Stimulated activated effector memory CD8-positive, alpha-beta T cell treated with anti-CD3 and anti-CD28 coated beads, Interleukin-12 subunit alpha, Interleukin-12 subunit beta, amount 100 ng/mL, for 72 hours (primary cell): ENCODE results near the gene ZNF609.
A peak's percentile ranks its signal among the peaks of the same experiment; 100 is the strongest.
"Not testable (repeated sequence)": the region's sequence is repeated elsewhere in the genome, so short reads cannot be mapped to it uniquely, and the experiment has no call there.

ENCODE experiments used
- ATAC-seq: fragments of 150-1000 bp; cut with Tn5 transposase; 2 replicates; pipeline ENCODE4 v1.10.0; 2021
- DNase-seq, 2 donors: peaks; one replicate each; pipeline ENCODE4 v3.0.0; 2021 to 2022; ENCODE audit warnings: low spot score in 2 of 2
- H3K27ac Mint-ChIP-seq: one replicate; pipeline ENCODE4 v1.8.0; 2022; ENCODE audit warnings: mild to moderate bottlenecking, mixed read lengths
- H3K36me3 Mint-ChIP-seq: one replicate; pipeline ENCODE4 v1.8.0; 2022; ENCODE audit warnings: mild to moderate bottlenecking, mixed read lengths
- H3K4me1 Mint-ChIP-seq: one replicate; pipeline ENCODE4 v1.8.0; 2022; ENCODE audit warnings: mixed read lengths
- H3K4me3 Mint-ChIP-seq: one replicate; pipeline ENCODE4 v1.8.0; 2022; ENCODE audit warnings: mild to moderate bottlenecking, mixed read lengths
- H3K9me3 Mint-ChIP-seq: one replicate; pipeline ENCODE4 v1.8.0; 2022; ENCODE audit warnings: mixed read lengths

ZNF609 gene

DNA sequence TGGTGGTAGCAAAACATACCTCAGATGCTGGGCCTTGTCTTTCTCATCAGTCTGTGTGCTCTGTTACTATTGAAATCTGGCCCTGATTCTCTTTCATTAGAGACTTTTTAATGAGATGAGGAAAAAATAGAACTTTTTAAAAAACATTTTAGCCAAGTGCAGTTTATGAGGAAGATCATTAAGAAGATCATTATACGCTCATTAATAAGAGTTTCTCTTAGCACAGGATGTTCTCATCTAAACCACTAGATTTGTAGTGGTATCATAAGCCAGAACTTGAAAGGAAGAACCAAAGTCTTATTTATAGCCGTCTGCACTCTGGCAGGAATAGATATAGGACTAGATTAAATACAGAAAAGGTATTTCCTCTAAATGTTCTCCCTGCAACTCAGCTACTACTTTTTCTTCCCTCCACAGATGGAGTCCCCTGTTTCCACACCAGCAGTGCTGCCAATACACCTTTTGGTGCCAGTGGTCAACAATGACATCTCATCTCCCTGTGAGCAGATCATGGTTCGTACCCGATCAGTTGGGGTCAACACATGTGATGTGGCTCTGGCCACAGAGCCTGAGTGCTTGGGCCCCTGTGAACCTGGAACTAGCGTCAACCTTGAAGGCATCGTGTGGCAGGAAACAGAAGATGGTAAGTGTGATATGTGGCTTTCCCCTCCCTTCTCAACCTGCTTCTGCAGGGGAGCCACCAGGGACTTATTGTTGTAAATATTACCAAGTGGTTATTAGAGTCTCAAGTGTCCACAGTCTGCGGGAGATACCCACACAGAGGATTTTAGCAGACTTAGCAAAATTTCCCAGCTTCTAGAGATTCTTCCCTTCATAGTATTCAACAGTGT, 162.3 kb downstream of the ZNF609 start:
- Mint-ChIP-seq H3K4me3 (peak overlapping the region; percentile 33), H3K9me3 (no peaks in the 10 kb centered on the region), H3K36me3 (peaks cover 41% of the 10 kb centered on the region), H3K27ac (peak overlapping the region; percentile 4), H3K4me1 (peaks cover 70% of the 10 kb centered on the region)
- ATAC-seq (peak; percentile 85), DNase-seq (peak; percentile 10 to 69)

GRCh38 chr15:64623347-64623996, 163.1 kb downstream of the ZNF609 start:
- H3K36me3 Mint-ChIP-seq, result peaks cover 35% of the 10 kb centered on the region
- DNase-seq (no peak), ATAC-seq (peak; percentile 61)
- H3K27ac Mint-ChIP-seq, result peak overlapping the region; percentile 4
- peak overlapping the region; percentile 33 for H3K4me3 Mint-ChIP-seq
- peaks cover 65% of the 10 kb centered on the region for H3K4me1 Mint-ChIP-seq
- H3K9me3 Mint-ChIP-seq, result no peaks in the 10 kb centered on the region

DNA sequence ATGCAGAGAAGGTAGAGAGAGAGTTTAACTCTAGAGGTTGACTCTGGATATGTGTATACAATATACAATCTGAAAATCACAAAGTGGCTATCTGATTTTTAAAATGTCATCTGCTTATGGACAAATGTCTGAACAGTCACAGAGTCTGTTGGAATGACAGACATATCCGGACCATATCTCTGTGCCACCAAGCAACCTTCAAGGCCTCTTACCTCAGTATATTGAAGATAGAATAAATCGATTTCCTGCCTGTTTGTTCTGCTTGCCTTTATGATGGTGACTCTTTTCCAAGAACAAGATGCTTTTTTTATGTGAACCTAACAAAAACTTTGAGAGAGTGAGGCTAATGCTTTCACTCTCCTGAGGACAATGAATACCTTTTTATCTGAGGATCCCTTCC, 163.9 kb downstream of the ZNF609 start:
- Mint-ChIP-seq H3K4me1 (peaks cover 63% of the 10 kb centered on the region), H3K36me3 (peaks cover 30% of the 10 kb centered on the region), H3K4me3 (no peak overlapping the region), H3K9me3 (no peaks in the 10 kb centered on the region), H3K27ac (peak overlapping the region; percentile 4)
- ATAC-seq, result no peak
- DNase-seq, result no peak

- peaks cover 50% of the 10 kb centered on the region for H3K36me3 Mint-ChIP-seq
- no peak for ATAC-seq
Observed at GRCh38 chr15:64629063-64629462, 168.7 kb downstream of the ZNF609 start.

GRCh38 chr15:64630396-64631107, 170.2 kb downstream of the ZNF609 start:
- Mint-ChIP-seq H3K4me3 (no peak overlapping the region), H3K4me1 (peaks cover 35% of the 10 kb centered on the region), H3K36me3 (peaks cover 36% of the 10 kb centered on the region), H3K27ac (no peak overlapping the region), H3K9me3 (no peaks in the 10 kb centered on the region)
- DNase-seq (no peak), ATAC-seq (no peak)

More at GRCh38 chr15:64629063-64629462, 168.7 kb downstream of the ZNF609 start:
- Mint-ChIP-seq H3K4me1 (peaks cover 24% of the 10 kb centered on the region), H3K9me3 (no peaks in the 10 kb centered on the region), H3K4me3 (no peak overlapping the region), H3K27ac (peak overlapping the region; percentile 29)
- DNase-seq, result no peak

GRCh38 chr15:64632639-64633038, 172.3 kb downstream of the ZNF609 start:
- not testable (repeated sequence) for H3K4me3 Mint-ChIP-seq, DNase-seq, H3K9me3 Mint-ChIP-seq, ATAC-seq
- Mint-ChIP-seq H3K27ac (peak overlapping the region; percentile 87), H3K36me3 (peaks cover 45% of the 10 kb centered on the region), H3K4me1 (peaks cover 50% of the 10 kb centered on the region)

- ATAC-seq (no peak), DNase-seq (no peak)
- H3K36me3 Mint-ChIP-seq, result peaks cover 47% of the 10 kb centered on the region
- peaks cover 50% of the 10 kb centered on the region for H3K4me1 Mint-ChIP-seq
- H3K27ac Mint-ChIP-seq, result peak overlapping the region; percentile 87
- H3K4me3 Mint-ChIP-seq, result no peak overlapping the region
- H3K9me3 Mint-ChIP-seq, result peaks cover 6% of the 10 kb centered on the region
Observed at GRCh38 chr15:64633332-64633731, 173.0 kb downstream of the ZNF609 start.

- peaks cover 46% of the 10 kb centered on the region for H3K4me1 Mint-ChIP-seq
- H3K36me3 Mint-ChIP-seq, result peaks cover 47% of the 10 kb centered on the region
- H3K27ac Mint-ChIP-seq, result peak overlapping the region; percentile 87
- peak; percentile 96 for ATAC-seq
- DNase-seq, result peak; percentile 26 to 69
- peak overlapping the region; percentile 53 for H3K4me3 Mint-ChIP-seq
- H3K9me3 Mint-ChIP-seq, result peaks cover 6% of the 10 kb centered on the region
Observed at GRCh38 chr15:64634027-64634426, 173.6 kb downstream of the ZNF609 start.

DNA sequence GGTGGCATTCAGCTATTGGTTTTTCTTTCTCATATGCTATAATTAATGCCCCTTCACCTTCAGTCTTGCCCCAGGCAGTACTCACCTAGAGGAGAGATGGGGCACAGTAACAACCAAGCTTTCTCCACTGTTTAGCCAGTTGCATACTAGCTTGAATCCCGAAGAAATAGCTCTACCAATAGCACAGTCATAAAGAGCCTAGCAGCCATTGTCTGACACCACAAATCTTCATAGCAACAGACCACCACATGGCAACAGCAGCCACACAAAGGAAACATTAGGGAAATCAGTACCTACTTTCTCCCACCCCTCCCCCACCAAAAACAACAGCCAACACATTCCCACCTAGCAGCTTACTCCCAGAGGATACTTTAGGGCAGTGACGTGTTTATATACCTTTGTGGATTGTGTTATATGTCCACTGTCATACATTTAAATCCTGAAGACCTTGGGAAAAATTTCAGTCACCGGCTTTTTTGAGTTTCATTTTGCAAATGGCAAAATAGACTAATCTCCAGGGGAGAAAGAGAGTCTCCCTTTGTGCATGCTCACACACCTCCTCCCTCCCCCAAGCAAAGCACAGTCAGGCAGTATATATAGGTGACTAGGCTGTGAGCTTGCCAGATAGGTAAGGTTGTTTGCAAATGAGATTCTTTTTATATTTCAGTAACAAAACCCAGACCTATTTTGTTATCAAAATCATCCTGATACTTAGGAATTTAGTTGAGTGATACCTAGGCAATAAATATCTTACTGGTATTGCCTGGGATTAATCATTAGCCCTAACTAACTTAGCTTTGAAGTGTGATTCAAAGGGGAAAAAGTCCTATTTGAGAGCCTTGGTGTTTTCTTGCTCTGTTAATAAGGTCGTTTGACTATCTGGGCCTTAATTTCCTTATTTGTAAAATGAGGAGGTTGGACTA, 174.5 kb downstream of the ZNF609 start:
- Mint-ChIP-seq H3K36me3 (peaks cover 44% of the 10 kb centered on the region), H3K9me3 (peaks cover 6% of the 10 kb centered on the region), H3K4me3 (peak overlapping the region; percentile 53), H3K4me1 (peaks cover 51% of the 10 kb centered on the region), H3K27ac (peak overlapping the region; percentile 87)
- DNase-seq, result peak; percentile 14 to 70
- peak; percentile 82 for ATAC-seq

DNA sequence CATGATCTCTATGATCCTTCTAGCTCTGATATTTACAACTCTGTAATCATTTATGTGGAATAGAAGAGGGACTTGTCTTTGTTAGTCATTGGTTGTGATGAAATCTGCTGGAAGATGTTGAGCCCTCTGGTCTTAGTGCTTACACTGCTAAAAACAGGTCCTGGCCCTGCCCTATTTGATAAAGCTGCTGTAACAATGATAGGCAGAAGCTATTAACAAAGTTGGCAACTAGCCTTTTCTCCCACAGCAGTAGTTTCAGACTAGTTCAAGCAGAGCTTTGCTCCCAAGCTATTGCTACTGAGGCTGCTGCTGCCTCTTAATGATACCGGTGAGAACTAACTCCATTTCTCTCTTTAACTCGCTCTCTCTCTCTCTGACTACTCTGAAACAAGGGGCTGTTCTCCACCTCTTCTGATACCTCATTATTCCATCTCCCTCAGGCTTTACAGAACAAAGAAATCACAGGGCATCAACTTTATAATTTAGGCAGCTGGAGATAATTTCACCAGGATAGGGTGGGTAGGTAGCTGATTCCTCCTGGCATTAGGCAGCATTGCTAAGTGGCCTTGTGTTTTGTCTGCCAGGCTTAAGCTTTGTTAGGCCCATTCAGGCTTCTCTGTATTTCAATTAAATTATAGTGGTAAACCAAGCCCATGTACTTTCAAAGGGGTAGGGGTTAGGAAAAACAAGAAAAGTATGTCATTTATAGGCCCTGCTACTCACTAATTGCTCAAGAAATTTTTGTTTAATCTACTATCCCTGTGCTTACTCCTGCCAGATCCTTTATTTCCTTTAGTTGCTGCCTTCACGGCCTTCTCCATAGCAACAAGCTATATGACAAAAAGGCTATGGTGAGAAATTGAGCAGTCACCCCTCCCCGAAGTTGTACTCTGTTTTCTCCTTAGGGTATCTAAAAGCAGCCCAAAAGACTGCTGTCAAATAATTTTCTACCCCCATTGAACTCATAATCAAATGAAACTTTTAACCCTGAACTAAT, 175.4 kb downstream of the ZNF609 start:
- Mint-ChIP-seq H3K27ac (peak overlapping the region; percentile 87), H3K36me3 (peaks cover 38% of the 10 kb centered on the region), H3K9me3 (peaks cover 6% of the 10 kb centered on the region), H3K4me1 (peaks cover 61% of the 10 kb centered on the region), H3K4me3 (peak overlapping the region; percentile 53)
- DNase-seq, result no peak
- no peak for ATAC-seq

GRCh38 chr15:64636556-64636955, 176.2 kb downstream of the ZNF609 start:
- peaks cover 6% of the 10 kb centered on the region for H3K9me3 Mint-ChIP-seq
- ATAC-seq (no peak), DNase-seq (no peak)
- no peak overlapping the region for H3K4me3 Mint-ChIP-seq
- H3K4me1 Mint-ChIP-seq, result peaks cover 65% of the 10 kb centered on the region
- H3K36me3 Mint-ChIP-seq, result peaks cover 30% of the 10 kb centered on the region
- no peak overlapping the region for H3K27ac Mint-ChIP-seq

GRCh38 chr15:64637412-64637811, 177.0 kb downstream of the ZNF609 start:
- ATAC-seq, result no peak
- Mint-ChIP-seq H3K27ac (no peak overlapping the region), H3K9me3 (peaks cover 6% of the 10 kb centered on the region), H3K4me3 (no peak overlapping the region), H3K4me1 (peaks cover 65% of the 10 kb centered on the region), H3K36me3 (peaks cover 21% of the 10 kb centered on the region)
- no peak for DNase-seq

DNA sequence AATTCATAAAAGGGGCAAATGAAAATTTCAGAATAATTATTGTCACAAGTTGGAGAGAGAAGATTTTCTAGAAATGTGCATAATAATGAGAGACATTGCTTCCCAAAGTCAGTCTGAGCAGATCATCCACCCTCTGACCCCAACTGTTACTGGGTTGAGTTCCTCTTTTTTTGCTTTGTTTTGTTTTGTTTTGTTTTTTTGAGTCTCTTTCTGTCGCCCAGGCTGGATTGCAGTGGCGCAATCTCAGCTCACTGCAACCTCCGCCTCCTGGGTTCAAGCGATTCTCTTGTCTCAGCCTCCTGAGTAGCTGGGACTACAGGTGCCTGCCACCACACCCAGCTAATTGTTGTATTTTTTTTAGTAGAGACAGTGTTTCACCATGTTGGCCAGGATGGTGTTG, 179.4 kb downstream of the ZNF609 start:
- ATAC-seq, DNase-seq, H3K9me3 Mint-ChIP-seq, H3K27ac Mint-ChIP-seq, H3K4me3 Mint-ChIP-seq: not testable (repeated sequence)
- H3K36me3 Mint-ChIP-seq, result peaks cover 10% of the 10 kb centered on the region
- peaks cover 50% of the 10 kb centered on the region for H3K4me1 Mint-ChIP-seq
